Lower lobe of right lung (tissue), 2 donors: ENCODE results near the gene PLPP7. TPM values are rescaled to one million over a fixed set of nuclear protein-coding genes. Genes with fewer than 3 reads are reported as not detected.

Source experiments
- ATAC-seq, 2 donors: fragments of 200-7000 bp; cut with Tn5 transposase; one replicate each; pipeline ENCODE4 v1.9.1; 2020 to 2022; ENCODE audit warnings: mild to moderate bottlenecking in 2 of 2, moderate library complexity in 2 of 2
- DNase-seq: peaks from one replicate; pipeline ENCODE4 v3.0.0-alpha.2; 2020
- H3K27ac ChIP-seq: fragments of 200-600 bp; one replicate; pipeline ENCODE4 v1.8.0; 2022
- H3K27me3 ChIP-seq: fragments of 200-600 bp; one replicate; pipeline ENCODE4 v1.8.0; 2022; ENCODE audit warnings: low read depth
- H3K36me3 ChIP-seq: fragments of 200-600 bp; one replicate; pipeline ENCODE4 v1.8.0; 2022; ENCODE audit warnings: mild to moderate bottlenecking
- H3K4me1 ChIP-seq: fragments of 200-600 bp; one replicate; pipeline ENCODE4 v1.8.0; 2022
- H3K4me3 ChIP-seq: fragments of 200-600 bp; one replicate; pipeline ENCODE4 v1.8.0; 2022; ENCODE audit warnings: mild to moderate bottlenecking
- H3K9me3 ChIP-seq: fragments of 200-600 bp; one replicate; pipeline ENCODE4 v1.8.0; 2022
- intact Hi-C: fragments of 100-400 bp; cut with DNase I; formaldehyde crosslinking; loops from one replicate; pipeline ENCODE4 v1.11.0; 2022
- total RNA-seq: library from RNA; stranded (reverse); fragmentation: NEBNext Ultra II Directional; extraction: Animal tissue kit (Norgen Biotek cat#: 25700); gene quantifications from one replicate; pipeline ENCODE4 v1.2.1, GENCODE V29; 2021
- TF ChIP-seq, protein P1 (sequence below): fragments of 200-600 bp; IDR thresholded peaks from one replicate; pipeline ENCODE4 v1.8.0; 2022; ENCODE audit warnings: antibody characterized with exemption, mild to moderate bottlenecking
- donor health status: DM: no; HTN: yes; CAD: no; lungs with severe emphysema.

The PLPP7 gene
- total RNA-seq, 1 donor from 2014 or later: 1.7 TPM

DNA sequence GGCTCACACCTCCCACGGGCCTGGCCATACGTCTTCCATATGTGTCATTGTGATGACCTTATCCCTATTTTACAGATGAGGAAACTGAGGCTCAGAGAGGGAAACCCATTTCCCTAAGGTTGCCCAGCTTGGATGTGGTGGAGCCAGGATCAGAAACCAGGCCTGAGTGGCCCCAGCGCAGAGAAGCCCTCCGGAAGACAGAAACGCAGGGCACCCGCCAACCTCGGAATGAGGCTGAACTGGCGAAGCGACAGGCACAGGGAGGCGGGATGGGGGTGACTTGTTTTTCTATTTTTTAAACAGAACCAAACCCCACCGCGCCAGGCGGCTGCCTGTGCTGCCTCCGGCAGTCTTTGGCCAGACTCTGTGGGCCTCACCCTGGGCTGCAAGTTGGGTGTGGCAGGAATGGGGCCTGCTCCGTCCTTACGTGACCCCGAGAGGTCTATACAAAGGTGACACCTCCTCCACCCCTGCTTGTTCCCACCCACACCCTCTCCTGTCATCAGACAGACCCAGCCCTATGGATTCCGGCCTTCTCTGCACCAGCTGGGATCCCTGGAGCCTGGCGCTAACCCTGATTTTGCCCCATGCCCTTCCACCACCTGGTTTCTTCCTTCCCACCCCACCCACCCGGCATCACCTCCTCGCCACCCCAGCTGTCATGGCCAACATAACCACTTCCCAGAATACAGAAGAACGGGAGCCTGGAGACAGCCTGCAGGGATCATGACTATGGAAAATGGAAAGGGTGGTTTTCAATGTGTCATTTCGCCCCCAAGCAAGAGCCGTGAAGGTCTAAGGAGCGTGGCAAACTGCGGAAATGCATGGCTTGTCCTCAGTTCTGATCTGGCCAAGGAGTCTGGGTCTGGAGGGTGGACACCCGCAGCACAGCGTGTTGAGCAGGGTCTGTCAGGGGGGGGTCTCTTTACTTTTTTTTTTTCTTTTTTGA, 23.6 kb downstream of the PLPP7 start:
- DNase-seq (no peak), ATAC-seq (no peak)
- no peaks in the 10 kb centered on the region for H3K36me3 ChIP-seq
- no peaks in the 10 kb centered on the region for H3K9me3 ChIP-seq
- H3K27me3 ChIP-seq: no peaks in the 10 kb centered on the region
- H3K4me3 ChIP-seq: no peak overlapping the region
- H3K27ac ChIP-seq: no peak overlapping the region
- TF ChIP-seq, protein P1, sequence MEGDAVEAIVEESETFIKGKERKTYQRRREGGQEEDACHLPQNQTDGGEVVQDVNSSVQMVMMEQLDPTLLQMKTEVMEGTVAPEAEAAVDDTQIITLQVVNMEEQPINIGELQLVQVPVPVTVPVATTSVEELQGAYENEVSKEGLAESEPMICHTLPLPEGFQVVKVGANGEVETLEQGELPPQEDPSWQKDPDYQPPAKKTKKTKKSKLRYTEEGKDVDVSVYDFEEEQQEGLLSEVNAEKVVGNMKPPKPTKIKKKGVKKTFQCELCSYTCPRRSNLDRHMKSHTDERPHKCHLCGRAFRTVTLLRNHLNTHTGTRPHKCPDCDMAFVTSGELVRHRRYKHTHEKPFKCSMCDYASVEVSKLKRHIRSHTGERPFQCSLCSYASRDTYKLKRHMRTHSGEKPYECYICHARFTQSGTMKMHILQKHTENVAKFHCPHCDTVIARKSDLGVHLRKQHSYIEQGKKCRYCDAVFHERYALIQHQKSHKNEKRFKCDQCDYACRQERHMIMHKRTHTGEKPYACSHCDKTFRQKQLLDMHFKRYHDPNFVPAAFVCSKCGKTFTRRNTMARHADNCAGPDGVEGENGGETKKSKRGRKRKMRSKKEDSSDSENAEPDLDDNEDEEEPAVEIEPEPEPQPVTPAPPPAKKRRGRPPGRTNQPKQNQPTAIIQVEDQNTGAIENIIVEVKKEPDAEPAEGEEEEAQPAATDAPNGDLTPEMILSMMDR: no peak
- peaks cover 5% of the 10 kb centered on the region for H3K4me1 ChIP-seq
- intact Hi-C loops: no loop called here

DNA sequence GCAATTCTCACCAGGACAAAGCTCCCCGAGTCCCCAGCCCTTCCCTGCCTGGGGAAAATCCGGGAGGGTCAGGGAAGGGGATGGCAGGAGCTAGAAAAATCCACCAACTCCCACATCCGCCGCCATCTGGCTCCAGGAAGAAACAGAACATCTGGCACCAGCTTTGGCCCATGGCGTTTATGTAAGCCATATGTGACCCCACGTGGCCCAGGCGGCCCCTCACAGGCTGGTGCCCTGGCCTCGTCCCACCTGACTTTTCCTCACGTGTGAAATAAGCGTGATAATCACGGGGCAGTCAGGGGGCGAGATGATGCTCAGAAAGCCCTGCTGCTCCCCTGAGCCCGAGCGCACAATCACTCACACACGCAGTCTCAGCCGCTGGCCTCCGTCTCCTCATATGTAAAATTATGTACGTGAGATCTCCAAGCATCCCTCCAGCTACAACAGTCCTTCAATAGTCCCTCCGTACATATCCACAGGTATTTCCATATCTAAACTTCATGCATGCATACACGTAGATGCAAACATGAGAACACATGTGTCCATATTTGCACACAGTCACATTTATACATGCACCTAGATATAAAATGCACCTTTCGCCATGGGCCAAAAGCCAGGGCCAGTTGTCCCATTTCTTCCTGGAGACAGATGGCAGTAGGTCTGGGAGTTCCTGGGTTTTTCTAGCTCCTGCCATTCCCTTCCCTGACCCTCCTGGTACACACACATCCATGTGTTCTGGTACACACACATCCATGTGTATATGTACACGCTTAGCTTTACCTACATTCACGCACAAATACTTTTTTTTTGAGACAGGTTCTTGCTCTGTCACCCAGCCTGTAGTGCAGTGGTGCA, 28.9 kb downstream of the PLPP7 start:
- Histone ChIP-seq H3K36me3 (no peaks in the 10 kb centered on the region), H3K27me3 (no peaks in the 10 kb centered on the region), H3K4me1 (no peaks in the 10 kb centered on the region), H3K9me3 (no peaks in the 10 kb centered on the region), H3K4me3 (no peak overlapping the region), H3K27ac (no peak overlapping the region)
- TF ChIP-seq, protein P1: no peak
- intact Hi-C loops: no loop called here
- peak; percentile 35 for DNase-seq
- no peak for ATAC-seq

DNA sequence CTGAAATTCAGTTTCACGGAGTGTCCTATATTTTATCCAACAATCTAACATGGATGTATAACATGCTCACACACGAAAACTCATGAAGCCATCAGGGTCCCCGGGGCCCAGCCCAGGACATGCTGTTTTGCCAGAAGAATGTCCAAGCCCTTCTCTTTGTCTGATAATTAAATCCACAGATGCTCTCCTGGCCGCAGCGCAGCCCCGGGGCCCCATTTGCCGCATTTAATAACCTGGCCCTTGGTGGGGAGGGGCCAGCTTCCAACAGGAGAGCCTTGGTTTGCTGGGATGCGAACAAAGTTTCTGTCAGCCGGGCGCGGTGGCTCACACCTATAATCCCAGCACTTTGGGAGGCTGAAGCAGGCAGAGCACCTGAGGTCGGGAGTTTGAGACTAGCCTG, 30.0 kb downstream of the PLPP7 start:
- no peak for ATAC-seq
- no peaks in the 10 kb centered on the region for H3K36me3 ChIP-seq
- intact Hi-C loops: no loop called here
- H3K27me3 ChIP-seq: no peaks in the 10 kb centered on the region
- H3K4me1 ChIP-seq: no peaks in the 10 kb centered on the region
- H3K4me3 ChIP-seq: no peak overlapping the region
- H3K9me3 ChIP-seq: no peaks in the 10 kb centered on the region
- no peak overlapping the region for H3K27ac ChIP-seq
- TF ChIP-seq, protein P1: no peak
- DNase-seq: peak; percentile 33

DNA sequence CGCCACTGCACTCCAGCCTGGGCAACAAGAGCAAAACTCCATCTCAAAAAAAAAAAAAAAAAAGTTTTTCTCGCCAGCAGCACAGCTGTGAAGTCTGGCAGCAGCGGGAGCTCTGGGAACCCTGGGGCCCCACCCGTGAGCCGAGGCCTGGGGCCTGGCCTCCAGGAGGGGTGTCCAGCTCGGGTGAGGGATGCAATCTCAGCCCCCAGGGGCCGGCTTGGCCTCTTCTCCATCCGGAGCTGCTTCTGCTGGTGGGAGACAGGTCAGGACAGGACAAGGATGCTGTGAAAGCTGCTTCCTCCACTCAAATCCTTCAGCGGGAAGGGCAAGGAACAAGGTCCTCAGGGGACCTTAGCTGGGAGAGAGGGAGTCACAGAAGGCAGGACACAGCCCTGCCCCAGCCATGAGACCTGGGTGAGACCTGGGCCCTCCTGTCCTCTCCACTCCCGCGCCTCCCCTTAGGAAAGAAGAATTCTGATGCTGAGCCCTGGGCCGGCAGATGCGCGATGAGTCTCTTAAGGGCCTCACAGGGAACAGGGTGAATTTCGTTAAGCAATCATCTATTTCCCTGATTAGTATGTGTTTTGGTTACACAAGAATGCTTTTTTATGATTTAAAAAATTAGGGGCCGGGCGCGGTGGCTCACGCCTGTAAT, 30.6 kb downstream of the PLPP7 start:
- TF ChIP-seq, protein P1: no peak
- DNase-seq (peak; percentile 19), ATAC-seq (no peak)
- Histone ChIP-seq H3K4me1 (no peaks in the 10 kb centered on the region), H3K27ac (no peak overlapping the region), H3K36me3 (no peaks in the 10 kb centered on the region), H3K27me3 (no peaks in the 10 kb centered on the region), H3K4me3 (no peak overlapping the region), H3K9me3 (no peaks in the 10 kb centered on the region)
- intact Hi-C loops: no loop called here

DNA sequence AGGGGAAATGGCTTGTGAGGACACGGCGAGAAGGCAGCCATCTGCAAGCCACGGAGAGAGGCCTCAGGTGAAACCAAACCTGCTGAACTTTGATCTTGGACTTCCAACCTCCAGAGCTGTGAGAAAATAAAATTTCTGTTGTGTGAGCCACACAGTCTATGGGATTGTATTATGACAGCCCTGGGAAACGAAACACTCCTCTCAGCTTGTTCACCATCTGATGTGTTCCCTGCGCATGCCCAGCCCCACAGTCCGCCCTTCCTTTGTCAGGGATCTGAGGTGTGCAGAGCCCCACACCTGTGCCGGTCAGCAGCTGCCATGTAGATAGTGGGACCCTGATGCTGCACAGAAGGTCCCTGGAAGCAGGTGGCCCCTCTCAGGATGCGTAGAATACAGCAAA, 34.1 kb downstream of the PLPP7 start:
- H3K4me3 ChIP-seq: no peak overlapping the region
- TF ChIP-seq, protein P1: no peak
- no peaks in the 10 kb centered on the region for H3K4me1 ChIP-seq
- intact Hi-C loops: no loop called here
- no peaks in the 10 kb centered on the region for H3K9me3 ChIP-seq
- no peaks in the 10 kb centered on the region for H3K36me3 ChIP-seq
- ATAC-seq (no peak), DNase-seq (peak; percentile 17)
- H3K27me3 ChIP-seq: no peaks in the 10 kb centered on the region
- no peak overlapping the region for H3K27ac ChIP-seq
